NCI-H1105 treated with DMSO at 0.1 percent for 48 hours (cell line): ENCODE results near the gene CCDC149.

Experiments used
- DNase-seq: peaks from one replicate; lab custom pipeline; 2025; lab: John Stamatoyannopoulos, UW

Gene CCDC149

DNA sequence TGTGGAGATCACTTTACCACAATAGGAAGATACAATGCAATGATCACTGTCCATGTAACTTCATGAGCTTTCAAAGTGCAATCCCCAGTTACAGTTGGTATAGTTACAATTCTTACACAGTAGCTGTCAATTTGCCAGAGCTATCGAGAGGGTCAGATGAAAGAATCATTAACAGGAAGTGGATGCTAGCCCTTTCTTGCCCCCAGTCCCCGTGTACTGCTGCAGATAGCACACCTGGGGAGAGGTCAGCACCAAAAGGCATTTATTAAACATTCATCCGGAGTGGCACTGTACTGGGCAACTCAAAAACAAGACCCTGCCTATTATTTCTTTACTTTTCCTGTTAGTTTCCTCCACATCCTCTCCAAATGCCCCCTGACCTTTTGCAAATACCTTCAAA lies 69.7 kb downstream of the CCDC149 start:
- no peak for DNase-seq

DNA sequence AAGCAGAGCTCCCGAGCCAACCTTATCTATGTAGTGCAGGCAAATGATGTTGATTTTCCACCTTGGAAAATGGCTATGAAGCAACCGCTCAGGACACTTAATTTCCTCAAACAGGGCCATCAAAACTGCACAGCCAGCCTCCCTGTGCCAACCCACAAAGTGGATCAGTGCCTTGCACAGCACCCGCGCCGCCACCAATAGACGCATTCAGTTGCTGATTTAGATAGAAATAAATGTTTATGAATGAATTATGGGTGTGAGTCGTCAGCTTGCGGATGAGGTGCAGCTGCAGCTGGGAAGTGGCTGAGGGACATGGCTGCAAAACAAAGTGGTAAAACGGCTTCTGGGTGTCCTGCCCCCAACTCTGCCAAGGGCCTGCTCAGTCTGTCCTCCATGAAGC lies 70.5 kb downstream of the CCDC149 start:
- DNase-seq = no peak

DNA sequence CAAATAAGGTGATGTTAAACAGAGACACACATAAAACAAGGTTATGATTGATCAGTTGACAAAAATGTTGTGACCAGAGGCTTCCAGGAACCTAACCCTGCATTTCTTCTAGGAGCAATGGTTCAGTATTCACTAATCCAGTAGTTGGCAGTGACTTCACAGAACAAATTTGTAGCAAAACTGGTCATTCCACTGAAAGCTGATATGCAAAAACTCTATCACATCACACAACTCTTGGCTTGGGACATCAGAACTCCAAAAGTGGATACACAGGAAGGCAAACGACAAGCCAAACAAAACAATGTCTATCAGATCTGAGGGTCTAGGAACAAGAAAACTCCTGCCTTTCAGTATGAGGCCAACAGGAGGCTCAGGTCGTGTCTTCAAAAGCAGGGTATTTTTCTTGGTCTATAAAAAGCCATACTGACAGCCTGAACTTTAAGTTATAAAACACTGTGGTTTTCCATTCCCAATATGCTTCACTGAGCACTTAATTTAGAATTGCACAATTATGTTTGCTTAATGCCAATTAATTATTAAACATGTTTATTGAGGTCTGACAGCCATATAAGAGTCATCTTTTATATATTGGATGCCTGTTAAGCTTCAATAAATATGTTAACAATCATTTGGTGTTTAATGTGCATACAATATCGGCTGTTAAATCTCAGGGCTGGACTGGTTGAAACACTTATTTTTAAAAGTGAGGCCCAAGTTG lies 71.9 kb downstream of the CCDC149 start:
- no peak for DNase-seq

DNA sequence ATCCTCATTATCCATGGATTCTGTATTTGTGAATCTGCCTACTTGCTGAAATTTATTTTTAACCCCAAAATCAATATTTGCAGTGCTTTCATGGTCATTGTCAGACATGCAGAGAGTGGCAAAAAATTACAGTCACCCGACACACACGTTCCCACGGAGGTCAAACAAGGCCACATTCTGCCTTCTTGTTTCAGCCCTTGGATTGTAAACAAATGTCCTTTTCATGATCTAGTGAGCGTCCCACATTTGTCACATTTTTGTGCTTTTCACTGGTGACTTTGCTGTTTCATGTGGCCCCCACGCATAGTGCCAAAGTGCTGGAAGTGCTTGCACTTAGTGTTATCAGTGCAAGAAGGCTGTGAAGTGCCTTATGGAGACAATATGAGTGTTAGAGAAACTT lies 72.5 kb downstream of the CCDC149 start:
- DNase-seq = no peak

DNA sequence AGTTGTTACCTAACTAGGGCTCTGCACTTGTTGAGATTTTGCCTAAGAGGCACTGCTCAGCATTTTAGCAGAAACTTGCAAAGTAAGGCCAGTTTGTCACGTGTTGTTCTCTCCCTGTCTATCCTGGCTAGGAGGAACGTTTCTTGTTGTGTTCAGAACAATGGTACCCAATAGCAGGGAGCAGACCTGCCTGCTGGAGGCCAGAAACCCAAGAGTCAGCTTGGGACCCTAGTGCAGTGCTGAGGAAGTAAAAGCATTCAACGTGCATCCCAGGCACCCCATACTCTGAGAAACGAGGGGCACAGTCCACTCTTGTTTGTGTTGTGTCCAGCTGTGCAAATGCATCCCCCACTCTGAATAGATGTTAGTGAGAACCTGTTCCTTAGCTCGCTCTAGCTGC lies 75.1 kb downstream of the CCDC149 start:
- no peak for DNase-seq

DNA sequence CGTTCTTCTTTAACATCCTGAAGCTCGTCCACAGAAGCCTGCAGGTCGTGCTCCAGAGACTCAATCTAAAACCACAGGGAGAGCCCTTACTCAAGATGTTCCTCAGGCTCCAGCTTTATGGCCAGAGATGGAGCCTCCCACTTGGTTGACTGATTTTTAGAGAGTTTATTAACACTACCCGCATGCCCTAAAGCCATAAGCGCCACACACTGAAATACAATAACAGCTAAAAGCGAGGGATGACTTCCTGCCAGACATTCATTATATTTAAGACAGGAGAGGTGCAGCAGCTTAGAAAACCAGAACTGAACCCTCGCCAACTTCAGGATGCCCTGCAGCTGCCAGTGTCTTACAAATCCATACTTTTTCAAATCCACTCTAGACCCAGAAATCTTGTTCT lies 75.5 kb downstream of the CCDC149 start:
- DNase-seq = no peak

DNA sequence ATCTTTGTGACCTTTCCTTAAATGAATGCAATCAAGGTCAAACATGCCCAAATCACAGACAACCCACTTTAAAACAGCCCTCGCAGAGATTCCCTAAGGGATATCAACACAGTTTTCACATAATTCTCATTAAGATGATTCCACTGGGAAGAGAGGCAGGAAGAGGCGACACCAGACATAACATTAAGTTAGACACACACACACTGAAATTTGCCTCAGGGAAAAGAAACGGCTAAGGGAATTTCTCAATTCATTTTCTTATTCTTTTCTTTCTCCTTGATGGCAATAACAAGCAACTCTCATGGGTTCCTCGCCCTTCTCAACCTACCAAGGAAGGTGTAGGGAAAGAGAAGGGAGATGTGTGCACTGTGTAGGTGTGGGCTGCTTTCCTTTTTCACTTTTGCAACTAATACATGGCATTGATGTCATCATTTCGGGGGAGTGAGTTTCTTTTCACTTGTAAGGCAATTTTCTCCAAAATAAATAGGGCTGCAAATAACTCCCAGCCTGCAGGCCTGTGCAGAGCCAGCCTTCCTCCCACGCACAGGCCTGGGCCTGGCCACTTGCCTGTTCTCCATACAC lies 76.1 kb downstream of the CCDC149 start:
- DNase-seq = no peak

DNA sequence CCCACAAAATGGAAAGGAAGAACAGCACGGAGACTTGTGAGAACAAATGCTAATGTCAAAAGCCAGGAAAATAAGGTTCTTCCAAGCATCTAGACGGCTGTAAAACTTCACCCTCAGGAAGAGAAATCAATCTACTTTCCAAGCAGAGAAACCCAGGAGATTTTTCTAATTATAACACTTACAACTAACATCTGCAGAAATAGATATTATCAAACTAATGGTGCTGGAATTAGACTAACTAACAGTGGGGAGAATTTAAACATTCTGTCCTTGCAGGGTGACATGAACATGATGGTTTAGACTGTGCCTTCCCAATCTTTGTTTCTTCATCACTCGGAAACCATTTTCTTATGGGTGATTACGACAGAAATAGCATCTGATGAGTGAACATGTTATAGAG lies 77.1 kb downstream of the CCDC149 start:
- no peak for DNase-seq

DNA sequence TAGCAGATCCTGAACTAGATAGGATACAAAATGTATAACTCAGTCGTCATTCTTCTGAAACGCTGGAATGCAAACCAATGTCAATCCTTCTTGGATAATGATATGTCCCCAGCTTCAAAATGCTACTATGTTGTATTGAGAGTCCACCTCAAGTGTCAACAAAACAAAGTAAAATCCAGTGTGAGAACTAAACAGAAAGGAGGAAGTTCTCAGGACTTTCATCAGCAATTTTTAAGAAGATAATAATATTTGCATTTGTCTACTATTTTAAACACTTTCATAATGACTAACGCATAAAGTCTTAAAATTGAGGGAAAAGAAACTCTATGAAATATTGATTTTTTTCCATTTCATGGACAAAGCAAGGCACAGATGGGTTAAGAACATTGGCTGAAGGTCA lies 81.2 kb downstream of the CCDC149 start:
- DNase-seq = no peak

DNA sequence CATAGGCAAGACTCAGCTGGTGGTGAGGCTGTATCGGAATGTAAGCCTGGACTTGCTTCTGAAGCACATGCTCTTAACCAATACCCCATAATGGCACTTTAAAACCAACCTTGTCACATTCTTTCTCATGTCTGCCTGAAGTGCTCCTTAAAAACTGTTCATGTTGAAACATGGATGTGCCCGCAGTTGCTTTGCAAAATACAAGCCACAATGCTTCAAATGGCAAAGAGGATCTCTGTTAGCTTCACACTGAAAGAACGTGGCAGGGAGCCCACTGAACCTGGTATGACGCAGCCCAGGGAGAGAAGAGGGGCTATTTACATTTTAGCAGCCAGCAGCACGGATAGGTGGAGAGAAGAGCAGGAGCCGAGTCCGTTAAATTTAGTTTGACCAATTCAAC lies 88.1 kb downstream of the CCDC149 start:
- no peak for DNase-seq

DNA sequence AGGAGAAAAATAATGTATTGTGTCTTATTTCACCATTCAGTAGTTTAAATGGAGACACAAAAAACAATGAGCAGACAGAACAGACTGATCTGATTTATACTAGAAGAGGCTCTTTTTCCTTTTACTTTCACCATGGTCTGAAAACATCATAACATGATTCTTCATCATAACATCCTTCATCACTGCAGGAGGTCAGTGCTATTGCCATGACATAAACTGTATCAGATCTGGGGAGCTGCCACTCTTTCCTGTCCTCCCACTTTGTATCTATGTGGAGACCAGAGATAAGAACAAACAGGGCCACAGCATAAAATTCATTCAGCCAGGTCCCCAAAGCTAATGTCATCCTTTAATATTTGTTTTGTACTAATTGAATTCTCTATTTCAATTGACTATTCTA lies 92.3 kb downstream of the CCDC149 start:
- no peak for DNase-seq

DNA sequence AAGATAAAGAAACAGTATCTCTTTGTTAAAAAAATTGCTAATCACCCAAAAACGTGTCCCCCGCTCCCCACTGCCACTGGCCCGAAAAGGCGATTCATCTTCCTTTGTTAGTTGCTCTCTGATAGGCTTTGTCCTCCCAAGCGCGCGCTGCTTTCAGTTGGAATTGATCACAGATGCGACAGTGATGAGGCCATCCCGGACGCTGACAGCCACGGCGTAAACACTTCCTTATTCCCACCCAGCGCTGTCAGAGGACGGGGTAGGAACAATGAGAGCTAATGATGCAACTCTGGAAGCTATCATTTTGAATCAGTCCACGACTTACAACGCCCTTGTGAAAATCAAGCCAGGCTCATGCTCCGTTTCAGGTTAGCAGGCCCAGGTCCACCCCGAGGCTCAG lies 96.0 kb downstream of the CCDC149 start:
- no peak for DNase-seq

DNA sequence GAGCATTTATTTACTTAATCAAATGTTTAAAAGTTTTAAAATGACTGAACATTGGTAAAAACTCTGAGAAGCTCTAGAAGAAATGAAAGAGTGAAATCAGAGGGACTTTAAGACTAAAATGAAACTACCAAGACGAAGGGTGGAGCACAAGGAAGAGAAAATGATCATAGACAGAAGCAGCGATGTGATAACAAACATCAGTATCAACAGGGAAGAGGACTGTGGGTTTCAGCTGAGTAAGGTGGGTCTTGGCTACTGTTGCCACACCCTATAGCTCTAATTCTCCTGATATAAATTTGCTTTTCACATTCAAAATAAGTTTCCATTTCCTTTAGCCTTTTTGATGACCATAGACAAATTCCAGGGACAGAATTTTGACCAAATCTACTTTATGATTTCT lies 99.1 kb downstream of the CCDC149 start:
- no peak for DNase-seq

DNA sequence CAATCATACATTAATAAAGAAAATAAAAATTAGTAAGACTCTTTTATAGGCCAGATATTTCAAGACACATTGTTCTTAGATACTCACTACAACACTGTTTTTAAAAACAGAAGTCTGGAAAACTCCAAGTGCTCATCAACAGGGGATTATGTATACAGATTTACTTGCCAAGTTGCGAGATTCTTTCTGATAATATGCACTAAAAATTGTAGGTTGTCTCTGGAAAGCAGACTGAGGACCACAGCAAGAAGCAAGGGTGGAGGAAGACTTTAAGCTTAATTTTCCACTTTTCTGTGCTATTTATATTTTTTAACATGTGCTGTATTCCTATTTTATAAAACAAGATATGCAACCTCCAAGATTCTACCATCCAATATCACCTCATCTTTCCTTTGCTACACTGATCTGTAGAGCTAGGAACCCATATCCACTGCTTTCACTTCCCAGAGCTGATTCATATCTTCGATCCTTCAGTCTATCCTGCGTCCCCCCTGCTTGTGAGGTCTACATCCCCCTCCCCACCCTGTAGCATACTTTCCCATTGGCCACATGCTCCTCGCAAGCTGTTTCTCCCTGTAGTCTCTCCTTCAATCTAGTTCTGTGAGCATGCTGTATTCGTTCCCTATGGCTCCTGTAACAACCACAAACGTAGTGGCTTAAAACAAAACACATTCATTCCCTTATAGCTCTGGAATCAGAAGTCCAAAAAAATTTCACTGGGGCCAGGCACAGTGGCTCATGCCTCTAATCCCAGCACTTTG lies 101.8 kb downstream of the CCDC149 start:
- DNase-seq = no peak

DNA sequence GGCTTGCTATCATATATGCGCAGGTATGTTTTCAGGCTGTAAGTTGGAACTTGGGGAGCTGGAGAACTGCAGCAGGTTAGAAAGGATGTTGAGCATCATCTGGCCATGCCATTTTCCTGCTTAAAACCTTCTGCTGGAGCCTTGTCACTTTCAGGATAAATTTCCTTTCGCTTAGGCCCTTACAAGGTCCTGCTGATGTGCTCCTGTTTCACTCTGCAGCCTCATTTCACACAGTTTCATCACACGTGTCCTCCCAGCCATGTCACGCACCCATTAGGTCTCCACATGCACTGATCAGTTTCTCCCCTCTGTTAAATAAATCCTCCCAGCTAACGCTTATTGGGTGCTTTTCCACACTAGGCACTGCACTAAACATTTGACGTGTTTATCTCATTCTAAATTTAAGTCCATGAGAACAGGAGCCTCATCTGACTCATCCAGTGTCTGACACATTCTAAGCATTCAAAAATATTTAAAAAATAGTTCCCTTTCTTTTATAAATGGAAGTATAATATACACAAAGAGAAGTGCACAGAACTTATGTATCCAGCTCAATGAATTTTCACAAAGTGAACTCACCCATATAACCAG lies 102.9 kb downstream of the CCDC149 start:
- DNase-seq = no peak

DNA sequence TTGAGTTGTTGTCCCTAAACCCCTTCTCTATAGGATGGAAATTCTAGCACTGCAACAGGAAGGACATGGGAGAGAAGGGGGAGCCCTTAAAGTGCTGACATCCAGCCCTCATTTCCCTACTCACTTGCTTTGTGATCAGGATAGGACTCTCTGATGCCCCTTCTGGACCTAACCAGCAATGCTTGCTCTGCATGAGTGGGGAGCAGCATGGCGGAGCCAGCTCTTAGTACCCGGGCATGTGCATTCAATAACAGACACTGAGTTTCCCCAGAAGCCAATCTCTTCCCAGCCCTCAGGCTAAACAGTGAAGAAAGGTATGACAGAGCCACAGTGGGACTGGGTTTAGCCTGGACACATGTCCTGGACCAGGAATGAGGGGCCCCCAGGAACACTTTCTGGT lies 103.5 kb downstream of the CCDC149 start:
- no peak for DNase-seq

DNA sequence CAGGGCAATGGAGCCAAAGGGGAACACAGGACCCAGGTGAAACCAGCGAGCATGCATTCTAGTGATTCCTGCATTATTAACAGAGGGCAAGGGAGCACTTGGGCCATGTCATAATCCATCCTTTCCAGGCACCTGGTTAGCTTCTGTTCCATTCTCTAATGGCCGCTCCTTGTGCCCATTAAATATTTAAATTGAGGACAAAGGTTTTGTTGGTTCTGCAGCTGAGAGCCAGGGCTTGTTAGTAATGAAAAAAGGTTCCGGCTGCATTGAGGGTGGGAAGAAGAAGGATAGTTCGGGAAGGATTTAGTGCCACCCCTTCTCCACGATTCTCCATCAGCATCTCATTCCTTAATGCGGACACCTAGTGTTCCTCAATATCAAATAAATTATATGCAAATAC lies 103.9 kb downstream of the CCDC149 start:
- no peak for DNase-seq

DNA sequence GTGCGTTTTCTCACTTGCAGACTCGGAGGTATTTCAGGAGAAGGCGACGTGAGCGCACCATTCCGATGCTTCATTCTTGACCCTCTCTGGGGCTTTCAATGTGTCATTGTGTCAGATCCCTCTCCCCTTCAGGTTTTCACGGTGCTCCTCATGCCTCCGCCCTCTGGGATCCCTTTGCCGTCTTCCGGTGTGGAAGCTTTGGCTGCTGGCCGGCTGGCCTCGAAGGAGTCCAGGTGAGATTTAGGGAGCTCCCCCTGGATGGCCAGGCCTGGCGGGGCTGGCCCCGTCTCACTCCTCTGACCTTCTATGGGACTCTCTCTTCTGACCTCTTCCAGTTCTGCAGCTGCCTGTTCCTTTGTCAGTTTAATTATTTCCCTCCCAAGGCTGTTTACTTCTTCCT lies 104.6 kb downstream of the CCDC149 start:
- DNase-seq = no peak

DNA sequence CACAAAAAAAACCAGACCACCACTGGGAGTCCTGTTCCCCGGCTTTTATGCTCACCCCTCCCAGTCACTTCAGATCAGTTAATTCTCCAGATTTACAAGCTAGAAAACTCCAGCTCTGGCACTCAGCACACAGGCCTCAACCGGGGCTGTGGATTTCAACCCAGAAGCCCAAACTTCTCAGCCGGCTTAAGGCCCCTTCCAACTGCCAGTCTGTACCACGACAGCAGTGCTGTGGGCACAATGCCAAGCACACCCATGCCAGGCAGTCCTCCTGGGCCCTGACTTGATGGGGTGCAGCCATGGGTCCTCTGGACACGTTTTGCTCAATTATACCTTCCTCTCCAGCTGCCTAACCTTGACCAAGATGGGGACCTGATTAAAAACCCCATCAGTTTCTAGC lies 105.2 kb downstream of the CCDC149 start:
- no peak for DNase-seq

DNA sequence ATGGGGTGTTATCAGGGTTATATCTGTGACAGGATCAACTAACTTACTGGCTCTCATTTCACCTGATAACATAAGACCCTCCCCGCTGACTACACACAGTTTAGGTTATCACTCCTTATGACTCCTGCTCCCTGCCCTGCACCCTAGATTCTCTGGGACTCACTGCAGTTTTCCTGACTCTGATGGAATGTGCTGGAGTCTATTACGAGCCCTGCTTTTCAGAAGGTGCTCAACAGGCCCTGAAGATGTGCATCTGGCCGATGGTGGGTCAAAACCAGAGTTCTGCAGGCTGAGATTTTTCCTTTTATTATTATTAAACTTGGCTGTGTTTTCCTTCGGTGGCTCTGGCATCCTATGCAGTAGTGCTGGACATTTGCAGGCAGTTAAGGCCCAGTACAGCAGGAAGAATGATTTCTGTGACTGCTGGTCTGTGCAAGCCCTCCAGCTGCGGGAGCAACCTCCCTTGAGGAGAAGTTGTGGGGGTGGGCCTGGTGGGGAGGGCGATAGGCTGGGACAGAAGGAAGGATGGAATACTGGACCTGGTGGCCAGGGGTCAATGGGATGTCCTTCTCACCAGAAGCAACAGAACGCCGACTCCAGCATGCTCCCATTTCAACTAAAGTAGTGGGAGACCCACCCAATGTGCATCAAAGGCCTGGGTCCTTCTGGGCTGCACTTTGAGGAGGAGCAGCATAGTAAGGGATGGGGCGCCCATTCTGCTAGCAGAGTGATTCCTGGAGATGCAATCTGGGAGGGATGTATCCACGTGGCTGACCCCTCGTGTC lies 106.4 kb downstream of the CCDC149 start:
- no peak for DNase-seq

DNA sequence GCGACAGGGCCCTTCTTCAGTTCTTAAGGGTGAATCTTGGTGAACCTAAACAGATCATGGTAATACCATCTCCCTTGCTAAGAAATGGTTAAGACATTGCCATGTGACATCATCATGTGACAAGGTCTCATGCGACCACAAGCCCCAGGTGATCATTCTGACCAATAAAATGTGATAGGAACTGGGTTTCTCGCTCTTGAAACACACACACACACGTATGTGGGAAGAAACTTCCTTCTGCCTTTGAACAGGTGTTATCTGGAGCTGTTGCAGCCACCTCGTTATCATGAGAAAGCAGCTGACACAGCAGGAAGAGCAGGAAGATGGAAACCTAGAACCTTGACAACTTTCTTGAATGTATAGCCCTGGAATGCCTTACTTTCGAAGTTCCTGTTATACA lies 107.3 kb downstream of the CCDC149 start:
- DNase-seq = no peak

DNA sequence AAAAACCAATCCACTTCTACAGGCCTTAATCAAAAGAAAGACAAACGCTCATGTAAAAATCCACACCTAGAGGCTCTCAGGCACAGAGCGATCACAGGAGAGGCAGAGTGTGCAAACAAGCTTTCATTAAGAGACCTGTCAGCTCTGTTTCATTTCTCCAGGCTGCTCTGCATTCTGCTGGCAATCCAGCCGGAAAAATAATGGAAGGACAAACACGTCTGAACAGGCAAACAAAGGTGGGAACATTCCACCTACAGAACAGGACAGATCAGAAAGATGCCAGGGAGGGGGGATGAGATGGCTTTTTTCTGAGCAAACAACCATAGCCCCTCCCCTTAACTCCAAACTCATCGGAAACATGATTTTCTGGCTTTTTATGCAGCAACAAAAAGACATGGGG lies 107.8 kb downstream of the CCDC149 start:
- peak; percentile 20 for DNase-seq
